VCaP (cell line): Measurements from ENCODE around the gene SETDB1.
A peak's percentile ranks its signal among the peaks of the same experiment; 100 is the strongest.

Experiments used
- H3K27ac ChIP-seq: fragments of 450-650 bp; 2 replicates; pipeline ENCODE4 v1.5.1; 2017
- CTCF ChIP-seq: fragments of 450-650 bp; conservative IDR thresholded peaks from 2 replicates; pipeline ENCODE4 v1.5.1; 2017; ENCODE audit warnings: mild to moderate bottlenecking, moderate library complexity

Gene SETDB1

GRCh38 chr1:151006327-151007052 is 80.3 kb downstream of the SETDB1 start, which contains the start of gene MINDY1:
Gene MINDY1, minus strand, starts transcription at chr1:151006902. Its CDS starts 4,285 bp downstream, at chr1:151002617.
- TF ChIP-seq CTCF = peak; percentile 71
- peak within 1 kb of the TSS; percentile 93 for H3K27ac ChIP-seq

GRCh38 chr1:151007853-151008243 is 81.7 kb downstream of the SETDB1 start:
- TF ChIP-seq CTCF = no peak
- peak overlapping the region; percentile 93 for H3K27ac ChIP-seq

- H3K27ac ChIP-seq = peak within 1 kb of the TSS; percentile 93
- no peak for TF ChIP-seq CTCF
These were observed 82.4 kb downstream of the SETDB1 start, which contains the start of gene PRUNE1 for GRCh38 chr1:151008244-151009205. Gene PRUNE1, plus strand, starts transcription at chr1:151008449. Its CDS starts 184 bp downstream, at chr1:151008633.

GRCh38 chr1:151009206-151009587 is 83.0 kb downstream of the SETDB1 start:
- TF ChIP-seq CTCF = no peak

GRCh38 chr1:151009674-151010345 is 83.6 kb downstream of the SETDB1 start:
- H3K27ac ChIP-seq = no peak overlapping the region

More at GRCh38 chr1:151009206-151009587, 83.0 kb downstream of the SETDB1 start:
- H3K27ac ChIP-seq = peak overlapping the region; percentile 93

GRCh38 chr1:151010346-151010726 is 84.2 kb downstream of the SETDB1 start:
- TF ChIP-seq CTCF = no peak
- H3K27ac ChIP-seq = no peak overlapping the region

More at GRCh38 chr1:151009674-151010345, 83.6 kb downstream of the SETDB1 start:
- TF ChIP-seq CTCF = no peak
